Motor neuron (in vitro differentiated cells): ENCODE data around the gene BABAM2. TPM values are rescaled to one million over a fixed set of nuclear protein-coding genes. Genes with fewer than 3 reads are reported as not detected.

Source experiments
- ATAC-seq, 8 experiments: fragments of 200-7000 bp; cut with Tn5 transposase; replicated peaks in 6 of 8; 2 replicates each; pipeline ENCODE4 v1.8.0; 2021; ENCODE audit warnings: mild to moderate bottlenecking in 8 of 8, moderate library complexity in 8 of 8
- H3K27ac ChIP-seq, 2 donors: fragments of 250-450 bp; sonication (Bioruptor Pico); 2 replicates each; pipeline ENCODE4 v1.9.0; 2021; ENCODE audit warnings: antibody characterized with exemption in 2 of 2, mild to moderate bottlenecking in 2 of 2, moderate library complexity in 1 of 2
- H3K4me1 ChIP-seq, 2 donors: fragments of 250-450 bp; sonication (Bioruptor Pico); replicated peaks in 1 of 2; 2 replicates each; pipeline ENCODE4 v1.6.1; 2021; ENCODE audit warnings: antibody characterized with exemption in 2 of 2, mild to moderate bottlenecking in 2 of 2, moderate library complexity in 1 of 2
- H3K4me3 ChIP-seq, 5 donors: fragments of 250-450 bp; sonication (Bioruptor Pico); 2 replicates each; pipeline ENCODE4 v1.9.0; 2021; ENCODE audit warnings: antibody characterized with exemption in 5 of 5, mild to moderate bottlenecking in 5 of 5, moderate library complexity in 4 of 5
- WGBS, 10 experiments: fragments of 450-650 bp; shearing (Covaris generic); methylation state at CpG; one replicate each; pipeline ENCODE4 v1.0.0; 2022; 5-methylcytosine and 5-hydroxymethylcytosine counted together
- in situ Hi-C, 9 experiments: fragments of 400-800 bp; cut with MboI; loops; one replicate each; pipeline ENCODE4 v1.15.0; 2021; ENCODE audit warnings: low sequenced_read_pairs in 9 of 9, low pct_unique_long_range_greater_than_20kb in 2 of 9; ENCODE audit not compliant: unreplicated experiment in 9 of 9
- total RNA-seq, 8 experiments: library from RNA; unstranded; fragments of 300-600 nt; gene quantifications; 2 replicates each; pipeline versions ENCODE4 v1.2.3 to v1.2.4, GENCODE V29; 2022

The BABAM2 gene
- total RNA-seq, 8 experiments from 2014 or later: 16.4 to 110 (median 36.4) TPM

- in situ Hi-C loops: loop anchor here in 2 of 9 experiments (25.0 kb wide), 1 partner anchor 666 kb away; no protein-coding TSS in a partner anchor
- H3K4me3 ChIP-seq: no peak overlapping the region
- peak in 1 of 8 experiments; percentile 48 for ATAC-seq
- no peak overlapping the region for H3K27ac ChIP-seq
- H3K4me1 ChIP-seq: no peaks in the 10 kb centered on the region
- WGBS, 10 experiments: 91 to 100% (median 92%) methylated on average over 1 to 7 of the region's 9 CpGs; no CpG with 5 or more reads in 7 of the 10 experiments
Measured at GRCh38 chr2:28377984-28378678, 487.6 kb downstream of the BABAM2 start.

- in situ Hi-C loops: loop anchor here in 2 of 9 experiments (25.0 kb wide), 1 partner anchor 667 kb away; no protein-coding TSS in a partner anchor
- peak in 1 of 8 experiments; percentile 10 for ATAC-seq
- Histone ChIP-seq H3K27ac (no peak overlapping the region), H3K4me3 (no peak overlapping the region), H3K4me1 (no peaks in the 10 kb centered on the region)
- 65 to 100% (median 82%) methylated on average over 1 to 9 of the region's 16 CpGs; no CpG with 5 or more reads in 1 of the 10 experiments for WGBS, 10 experiments
Measured at GRCh38 chr2:28378679-28379584, 488.4 kb downstream of the BABAM2 start.

- Histone ChIP-seq H3K4me3 (no peak overlapping the region), H3K4me1 (no peaks in the 10 kb centered on the region), H3K27ac (no peak overlapping the region)
- no peak for ATAC-seq
- WGBS, 10 experiments: 70 to 80% (median 76%) methylated on average over 2 to 5 of the region's 6 CpGs; no CpG with 5 or more reads in 5 of the 10 experiments
- in situ Hi-C loops: loop anchor here in 2 of 9 experiments (25.0 kb wide), 1 partner anchor 668 kb away; no protein-coding TSS in a partner anchor
Measured at GRCh38 chr2:28380219-28380618, 489.7 kb downstream of the BABAM2 start.

GRCh38 chr2:28381225-28382180 lies 491.0 kb downstream of the BABAM2 start:
- ATAC-seq: no peak
- H3K4me3 ChIP-seq: no peak overlapping the region
- no peaks in the 10 kb centered on the region for H3K4me1 ChIP-seq
- in situ Hi-C loops: loop anchor here in 2 of 9 experiments (25.0 kb wide), 1 partner anchor 669 kb away; no protein-coding TSS in a partner anchor
- H3K27ac ChIP-seq: no peak overlapping the region
- 20 to 100% (median 77%) methylated on average over 1 to 9 of the region's 12 CpGs; no CpG with 5 or more reads in 2 of the 10 experiments for WGBS, 10 experiments

GRCh38 chr2:28382755-28383154 lies 492.2 kb downstream of the BABAM2 start:
- WGBS, 10 experiments: 80 to 100% (median 87%) methylated on average over 2 to 3 of the region's 7 CpGs; no CpG with 5 or more reads in 6 of the 10 experiments
- ATAC-seq: peak in 2 of 8 experiments; percentile 18 to 29
- H3K4me1 ChIP-seq: no peaks in the 10 kb centered on the region
- no peak overlapping the region for H3K4me3 ChIP-seq
- no peak overlapping the region for H3K27ac ChIP-seq
- in situ Hi-C loops: loop anchor here in 2 of 9 experiments (25.0 kb wide), 1 partner anchor 670 kb away; no protein-coding TSS in a partner anchor

- in situ Hi-C loops: loop anchor here in 2 of 9 experiments (25.0 kb wide), 1 partner anchor 675 kb away; no protein-coding TSS in a partner anchor
- Histone ChIP-seq H3K4me1 (peaks cover 4 to 9% of the 10 kb centered on the region in 2 donors), H3K4me3 (no peak overlapping the region), H3K27ac (no peak overlapping the region)
- 13 to 95% (median 75%) methylated on average over 1 to 3 of the region's 6 CpGs; no CpG with 5 or more reads in 4 of the 10 experiments for WGBS, 10 experiments
- no peak for ATAC-seq
Measured at GRCh38 chr2:28387082-28387960, 496.8 kb downstream of the BABAM2 start.

Other genes starting within 250 kb of the BABAM2 start
- gene SUPT7L, start 227.1 kb upstream of the BABAM2 start, total RNA-seq: 10 to 100 TPM; 33.9 to 59.7 (median 40.3) TPM
- gene SLC4A1AP, start 226.8 kb upstream of the BABAM2 start, total RNA-seq: 10 to 100 TPM; 26.3 to 35.6 (median 29.9) TPM
- gene MRPL33, start 119.0 kb upstream of the BABAM2 start, total RNA-seq: 100 to 1,000 TPM; 152 to 352 (median 169) TPM
- 1 to 10 TPM; 2.4 to 9.7 (median 3.6) TPM for gene RBKS, start 342 bp upstream of the BABAM2 start, total RNA-seq